GM06990 (cell line): ENCODE data around the gene HHIP.

Source experiments
- DNase-seq: peaks from one replicate; pipeline ENCODE4 v3.0.0-alpha.2; 2011; ENCODE audit not compliant: insufficient read length; ENCODE audit errors: extremely low read depth
- H3K27me3 ChIP-seq: replicated peaks from 2 replicates; pipeline ENCODE4 v1.6.0; 2011; ENCODE audit warnings: low read length; ENCODE audit not compliant: control insufficient read depth, insufficient read depth
- H3K36me3 ChIP-seq: 2 replicates; pipeline ENCODE4 v1.5.1; 2011; ENCODE audit warnings: low read length; ENCODE audit not compliant: control insufficient read depth, insufficient read depth
- H3K4me3 ChIP-seq: replicated peaks from 2 replicates; pipeline ENCODE4 v1.5.1; 2011; ENCODE audit warnings: low read depth, mild to moderate bottlenecking, control low read depth, low read length
- TF ChIP-seq, protein P1 (sequence below): IDR thresholded peaks from 2 replicates; pipeline ENCODE4 v1.5.1; 2011; ENCODE audit warnings: low read length, control low read depth, mild to moderate bottlenecking, inconsistent platforms; ENCODE audit not compliant: insufficient read depth, poor library complexity, severe bottlenecking

The HHIP gene

DNA sequence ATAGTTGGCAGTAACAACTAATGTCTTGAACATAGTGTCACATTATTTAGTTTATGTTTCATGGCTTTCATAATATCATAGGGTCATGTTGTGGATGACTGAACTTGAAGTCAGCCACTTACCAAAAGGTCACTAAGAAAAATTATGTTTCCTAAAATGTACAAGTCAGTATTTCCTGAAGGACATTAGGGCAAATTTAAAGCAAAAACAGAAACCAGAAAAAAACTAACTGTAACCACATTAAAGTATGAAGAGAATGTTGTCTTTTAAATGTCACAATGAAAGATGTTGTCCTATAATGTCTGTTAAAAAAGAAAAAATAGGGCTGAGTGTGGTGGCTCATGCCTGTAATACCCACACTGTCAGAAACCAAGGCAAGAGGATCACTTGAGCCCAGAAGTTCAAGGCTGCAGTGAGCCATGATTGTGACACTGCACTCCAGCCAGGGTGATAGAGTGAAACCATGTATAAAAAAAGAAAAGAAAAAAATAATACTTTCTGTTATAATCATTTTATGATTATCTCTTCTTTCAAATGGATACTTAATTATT is 55.8 kb downstream of the HHIP start:
- Histone ChIP-seq H3K4me3 (no peak overlapping the region), H3K27me3 (no peaks in the 10 kb centered on the region; the same call in 1 of the 2 replicates), H3K36me3 (no peaks in the 10 kb centered on the region)
- no peak for DNase-seq
- TF ChIP-seq, protein P1, sequence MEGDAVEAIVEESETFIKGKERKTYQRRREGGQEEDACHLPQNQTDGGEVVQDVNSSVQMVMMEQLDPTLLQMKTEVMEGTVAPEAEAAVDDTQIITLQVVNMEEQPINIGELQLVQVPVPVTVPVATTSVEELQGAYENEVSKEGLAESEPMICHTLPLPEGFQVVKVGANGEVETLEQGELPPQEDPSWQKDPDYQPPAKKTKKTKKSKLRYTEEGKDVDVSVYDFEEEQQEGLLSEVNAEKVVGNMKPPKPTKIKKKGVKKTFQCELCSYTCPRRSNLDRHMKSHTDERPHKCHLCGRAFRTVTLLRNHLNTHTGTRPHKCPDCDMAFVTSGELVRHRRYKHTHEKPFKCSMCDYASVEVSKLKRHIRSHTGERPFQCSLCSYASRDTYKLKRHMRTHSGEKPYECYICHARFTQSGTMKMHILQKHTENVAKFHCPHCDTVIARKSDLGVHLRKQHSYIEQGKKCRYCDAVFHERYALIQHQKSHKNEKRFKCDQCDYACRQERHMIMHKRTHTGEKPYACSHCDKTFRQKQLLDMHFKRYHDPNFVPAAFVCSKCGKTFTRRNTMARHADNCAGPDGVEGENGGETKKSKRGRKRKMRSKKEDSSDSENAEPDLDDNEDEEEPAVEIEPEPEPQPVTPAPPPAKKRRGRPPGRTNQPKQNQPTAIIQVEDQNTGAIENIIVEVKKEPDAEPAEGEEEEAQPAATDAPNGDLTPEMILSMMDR, result no peak

GRCh38 chr4:144703494-144703893 is 57.5 kb downstream of the HHIP start:
- no peaks in the 10 kb centered on the region for H3K36me3 ChIP-seq
- DNase-seq, result no peak
- H3K27me3 ChIP-seq, result no peaks in the 10 kb centered on the region; the same call in 1 of the 2 replicates
- TF ChIP-seq, protein P1, result no peak
- no peak overlapping the region for H3K4me3 ChIP-seq

DNA sequence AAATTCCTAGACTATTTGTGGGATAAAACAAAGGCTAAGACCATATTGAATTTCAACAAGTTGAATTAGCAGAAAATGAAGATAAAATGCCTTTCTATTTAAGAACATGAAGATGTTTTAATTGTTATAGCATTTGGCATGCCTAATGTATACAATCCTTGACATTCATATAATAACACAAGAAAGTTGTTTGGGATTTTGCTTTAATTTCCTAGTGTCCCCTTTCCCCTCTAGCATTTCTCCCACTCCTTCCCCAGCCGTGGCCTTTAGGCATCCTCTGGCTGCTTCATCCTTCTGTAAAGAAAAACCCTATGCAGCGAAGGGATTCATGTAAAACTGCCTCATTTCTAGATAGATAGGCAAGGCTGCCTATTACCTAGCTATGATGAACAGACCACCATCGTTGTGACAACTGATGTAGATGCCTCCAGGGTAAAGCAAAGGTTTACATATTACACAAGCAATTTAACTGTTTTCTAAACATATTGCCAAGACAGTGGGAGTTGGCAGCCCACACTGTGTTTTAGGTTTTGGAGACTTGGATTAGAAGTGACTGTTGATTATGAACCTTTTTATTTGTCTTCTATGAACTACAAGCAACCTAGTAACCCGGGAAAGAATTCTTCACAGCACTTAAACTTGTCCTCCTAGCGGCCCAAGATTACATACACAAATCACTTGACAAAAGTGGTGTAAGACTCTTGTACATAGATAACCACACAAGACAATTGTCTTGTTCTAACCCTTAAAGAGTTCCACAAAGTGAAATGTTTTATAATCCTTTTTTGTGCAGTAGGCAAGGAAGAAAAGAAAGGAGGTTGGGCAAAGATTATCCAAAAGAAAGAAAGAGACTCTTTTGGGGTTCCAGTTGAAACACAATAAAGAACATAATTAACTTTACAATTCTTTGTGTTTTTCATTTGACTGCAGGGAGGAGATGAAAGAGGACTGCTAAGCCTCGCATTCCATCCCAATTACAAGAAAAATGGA is 59.9 kb downstream of the HHIP start:
- no peaks in the 10 kb centered on the region for H3K36me3 ChIP-seq
- H3K27me3 ChIP-seq, result no peaks in the 10 kb centered on the region; the same call in 1 of the 2 replicates
- DNase-seq, result no peak
- H3K4me3 ChIP-seq, result no peak overlapping the region
- TF ChIP-seq, protein P1, result no peak

DNA sequence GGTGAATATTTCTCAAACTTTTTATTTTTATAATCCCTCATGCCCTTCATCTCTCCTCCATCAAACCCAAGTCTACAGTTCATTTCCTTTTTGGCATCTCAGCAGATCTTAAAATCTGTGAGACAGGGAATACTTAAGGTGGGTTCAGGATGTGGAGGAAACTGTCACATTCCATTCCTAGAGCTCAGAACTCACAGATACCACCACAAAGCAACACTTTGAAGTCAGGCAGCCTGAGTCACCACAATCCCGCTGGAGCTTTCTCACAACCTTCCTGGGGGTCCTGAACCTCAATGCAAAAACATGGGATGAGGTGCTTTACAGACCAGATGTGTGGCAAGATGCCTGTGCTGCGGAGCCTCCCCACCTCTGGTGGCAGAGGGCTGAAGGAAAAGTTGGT is 63.2 kb downstream of the HHIP start:
- Histone ChIP-seq H3K27me3 (no peaks in the 10 kb centered on the region), H3K4me3 (no peak overlapping the region), H3K36me3 (no peaks in the 10 kb centered on the region)
- no peak for DNase-seq
- TF ChIP-seq, protein P1, result no peak

DNA sequence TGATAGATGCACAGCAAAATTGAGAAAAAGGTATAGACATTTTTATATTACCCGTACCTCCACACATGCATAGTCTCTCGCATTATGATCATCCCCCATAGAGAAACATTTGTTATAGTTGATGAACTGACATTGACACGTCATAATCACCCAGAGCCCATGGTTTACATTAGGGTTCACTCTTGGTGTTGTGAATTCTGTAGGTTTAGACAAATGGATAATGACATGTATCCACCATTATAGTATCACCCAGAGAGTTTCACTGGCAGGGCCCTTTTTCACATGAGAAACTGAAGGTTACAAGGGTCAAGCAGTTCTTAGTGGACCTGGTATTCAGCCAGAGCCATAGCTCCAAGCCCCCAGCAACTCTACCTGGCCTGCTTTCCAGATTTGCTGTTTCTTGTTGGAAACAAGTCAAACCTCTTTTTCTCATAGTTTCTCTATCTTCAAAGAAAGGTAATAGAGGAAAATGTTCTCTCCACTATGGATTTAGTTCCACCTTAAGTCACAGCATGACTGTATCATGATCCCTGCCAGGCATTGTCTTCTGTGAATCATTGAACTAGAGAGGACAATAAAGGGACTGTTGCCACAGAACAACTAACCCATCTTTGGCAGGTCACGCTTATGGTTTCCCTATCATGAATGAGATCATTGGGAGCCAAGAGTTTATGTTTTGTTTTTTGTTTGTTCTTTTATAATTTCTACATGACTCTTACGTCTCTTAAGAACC is 64.0 kb downstream of the HHIP start:
- Histone ChIP-seq H3K36me3 (no peaks in the 10 kb centered on the region), H3K4me3 (no peak overlapping the region), H3K27me3 (no peaks in the 10 kb centered on the region)
- TF ChIP-seq, protein P1, result no peak
- no peak for DNase-seq
